NCI-H187 (cell line): ENCODE measurements around the gene SLIT1.

Source experiments
- DNase-seq, 2 experiments: peaks; one replicate each; lab custom pipeline; 2025; lab: John Stamatoyannopoulos, UW

The SLIT1 gene

GRCh38 chr10:97171001-97171400 lies 14.8 kb downstream of the SLIT1 start:
- DNase-seq, result no peak

- peak in 1 of 2 experiments; percentile 8 for DNase-seq
Measured at GRCh38 chr10:97169911-97170693, 15.7 kb downstream of the SLIT1 start.

DNA sequence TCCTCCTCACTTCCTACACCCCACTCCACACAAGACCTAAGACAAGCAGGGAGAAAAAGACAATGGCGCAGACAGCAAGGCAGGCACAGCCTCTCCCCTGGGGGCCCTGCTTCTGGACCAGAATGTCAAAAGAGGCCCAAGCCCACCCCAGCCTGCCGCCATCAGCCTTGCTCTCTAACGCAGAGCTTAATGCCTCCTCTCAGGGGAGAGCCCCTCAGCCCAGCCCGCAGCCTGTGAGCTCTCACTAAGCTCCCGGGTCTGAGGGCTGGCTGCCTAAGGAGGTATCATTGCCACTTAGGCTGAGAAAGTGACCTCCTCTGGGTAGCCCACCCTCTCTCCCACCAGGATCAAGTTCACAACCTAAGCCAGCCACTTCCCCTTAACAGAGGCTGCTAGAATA lies 16.7 kb downstream of the SLIT1 start:
- no peak for DNase-seq

DNA sequence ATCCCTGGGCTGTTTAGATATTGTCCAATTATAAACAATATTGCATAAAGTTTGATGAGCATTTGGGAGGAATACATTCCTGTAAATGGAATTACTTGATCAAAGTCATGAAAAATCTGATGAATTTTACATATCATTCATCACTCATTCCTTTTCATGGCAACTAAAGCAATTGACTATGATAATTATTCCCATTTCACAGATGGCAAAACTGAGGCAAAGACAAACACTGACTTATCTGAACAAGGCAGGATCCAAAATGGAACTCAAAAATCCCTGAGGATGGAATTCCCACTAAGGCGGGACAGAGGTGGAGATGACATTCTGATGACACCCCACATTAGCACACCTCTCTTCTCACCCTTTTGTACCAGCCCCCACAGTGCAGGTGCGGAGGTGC lies 17.1 kb downstream of the SLIT1 start:
- no peak for DNase-seq

- no peak for DNase-seq
Measured at GRCh38 chr10:97165499-97165898, 20.3 kb downstream of the SLIT1 start.

- no peak for DNase-seq
Measured at GRCh38 chr10:97163781-97164501, 21.8 kb downstream of the SLIT1 start.

DNA sequence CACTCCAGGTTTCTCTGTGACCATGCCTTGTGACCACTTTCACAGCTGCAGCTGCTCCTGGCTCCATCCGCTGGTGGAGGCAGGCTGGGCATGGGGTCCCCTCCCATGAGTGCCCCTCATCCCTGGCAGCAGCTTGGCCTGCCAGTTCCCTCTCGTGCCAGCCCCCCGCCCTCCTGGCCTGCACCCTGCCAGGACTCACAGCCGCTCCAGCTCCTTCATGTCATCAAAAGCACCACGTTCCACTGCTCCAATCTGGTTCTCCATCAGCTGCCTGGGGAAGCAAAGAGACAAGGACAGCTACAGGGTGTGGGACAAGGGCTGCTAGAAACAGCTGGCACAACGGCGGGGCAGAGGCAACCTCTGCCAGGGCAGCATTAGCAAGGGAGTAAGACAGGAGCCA lies 22.6 kb downstream of the SLIT1 start:
- DNase-seq, result no peak

DNA sequence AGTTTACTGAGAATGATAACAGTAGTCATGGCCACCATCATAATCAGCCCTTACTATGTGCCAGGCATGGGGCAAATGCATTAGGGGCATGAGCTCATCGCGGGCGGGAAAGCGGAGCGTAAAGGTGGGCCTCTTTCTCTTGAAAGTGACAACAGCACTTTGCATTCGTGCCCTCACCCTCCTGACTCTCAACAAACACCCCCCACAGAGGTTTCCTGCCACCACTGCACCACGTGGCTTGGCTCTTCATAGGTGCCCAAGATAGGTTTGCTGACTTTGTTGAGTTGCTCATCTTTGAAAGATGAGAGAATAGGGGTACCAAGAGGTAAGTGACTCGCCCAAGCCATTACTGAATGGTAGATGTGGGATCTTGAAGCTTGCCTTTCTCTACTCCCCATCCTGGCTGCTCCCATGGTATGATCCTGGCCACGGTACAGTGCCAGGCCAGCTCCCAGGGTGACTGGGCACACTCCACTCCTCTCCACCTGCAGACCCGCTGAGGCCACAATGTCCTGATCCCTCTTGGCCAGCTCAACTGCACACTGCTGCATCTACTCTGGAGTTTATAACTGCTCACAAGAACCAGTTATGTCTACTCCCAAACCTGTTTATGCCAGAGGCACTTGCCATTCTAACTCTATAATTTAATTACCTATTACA lies 26.0 kb downstream of the SLIT1 start:
- no peak for DNase-seq

GRCh38 chr10:97157578-97158095 lies 28.1 kb downstream of the SLIT1 start:
- no peak for DNase-seq

GRCh38 chr10:97154781-97155180 lies 31.0 kb downstream of the SLIT1 start:
- DNase-seq, result no peak

GRCh38 chr10:97154162-97154561 lies 31.6 kb downstream of the SLIT1 start:
- no peak for DNase-seq

- no peak for DNase-seq
Measured at GRCh38 chr10:97153270-97153850, 32.4 kb downstream of the SLIT1 start.

DNA sequence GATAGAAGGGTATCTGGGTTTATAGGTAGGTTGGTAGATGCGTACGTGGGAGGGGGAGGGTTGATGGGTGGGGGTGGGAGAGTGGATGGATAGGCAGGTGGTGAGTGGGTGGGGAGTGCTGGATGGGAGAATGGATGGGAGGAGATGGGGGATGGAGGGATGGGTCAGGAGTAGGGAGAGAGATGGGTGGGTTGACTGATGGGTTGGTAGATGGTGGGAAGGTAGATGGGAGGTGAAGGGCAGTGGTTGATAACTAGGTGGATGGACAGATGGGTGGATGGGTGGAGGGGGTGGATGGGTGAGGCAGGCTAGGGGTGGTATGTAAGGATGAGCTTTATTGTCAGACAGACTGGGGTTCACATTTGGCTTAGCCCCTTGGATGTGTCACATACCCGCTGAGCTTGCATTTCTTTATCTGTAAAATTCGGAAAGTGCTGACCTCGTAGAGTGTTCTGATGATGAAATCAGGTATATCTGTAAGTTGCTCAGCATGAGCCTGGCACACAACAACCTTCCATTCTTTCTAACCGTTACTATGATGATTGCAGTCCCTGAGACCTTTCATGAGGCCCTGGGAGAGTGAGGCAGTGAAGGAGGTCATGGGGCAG lies 34.3 kb downstream of the SLIT1 start:
- DNase-seq, result no peak

GRCh38 chr10:97150616-97151015 lies 35.1 kb downstream of the SLIT1 start:
- DNase-seq, result no peak

DNA sequence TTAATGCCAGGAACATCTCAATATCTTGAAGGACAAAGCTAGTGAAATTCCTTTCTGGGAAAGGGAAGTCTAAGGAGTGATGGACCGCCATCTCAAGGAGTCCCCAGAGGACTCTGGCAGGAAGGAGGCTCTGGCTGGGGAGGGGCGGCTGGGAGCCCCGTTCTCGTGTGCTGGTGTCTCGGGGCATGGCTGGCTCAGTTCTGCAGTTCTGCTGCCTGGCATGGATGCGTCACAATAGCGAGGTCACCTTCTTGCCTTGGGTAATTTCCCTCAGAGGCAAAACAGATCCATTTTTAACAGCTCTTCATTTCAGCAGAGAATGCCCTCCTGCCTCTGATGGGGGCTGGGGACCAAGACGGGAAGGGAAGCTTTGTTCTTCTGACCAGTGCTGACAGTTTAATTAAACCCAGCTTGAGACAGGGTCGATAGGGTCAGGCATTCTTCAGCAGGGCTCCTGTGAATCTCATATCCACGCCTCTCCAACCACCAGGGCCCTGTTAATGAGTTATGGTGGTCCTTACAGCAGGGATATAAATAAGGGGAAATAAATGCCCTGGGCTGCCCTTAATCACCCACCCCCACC lies 35.7 kb downstream of the SLIT1 start:
- DNase-seq, result no peak

- peak in 1 of 2 experiments; percentile 36 for DNase-seq
Measured at GRCh38 chr10:97149079-97149531, 36.7 kb downstream of the SLIT1 start.

DNA sequence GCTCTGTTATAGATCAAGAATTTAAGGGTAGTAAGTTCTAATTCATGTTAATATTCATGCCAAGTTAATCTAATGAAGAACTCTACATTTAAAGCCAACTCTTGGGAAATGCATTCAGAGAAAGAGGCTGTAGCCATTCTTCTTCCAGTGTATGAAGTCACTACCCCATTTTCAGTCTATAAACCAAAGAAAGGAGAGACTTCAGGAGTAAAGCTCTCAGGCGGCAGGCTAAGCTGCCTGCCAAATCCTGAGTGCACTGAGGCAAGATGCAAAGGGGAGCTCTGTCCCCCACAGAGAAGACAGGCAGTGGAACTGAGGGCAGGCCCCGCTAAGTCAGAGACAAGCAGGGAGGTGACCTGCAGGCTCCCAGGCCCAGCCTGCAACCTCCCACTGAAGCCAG lies 41.5 kb downstream of the SLIT1 start:
- no peak for DNase-seq

DNA sequence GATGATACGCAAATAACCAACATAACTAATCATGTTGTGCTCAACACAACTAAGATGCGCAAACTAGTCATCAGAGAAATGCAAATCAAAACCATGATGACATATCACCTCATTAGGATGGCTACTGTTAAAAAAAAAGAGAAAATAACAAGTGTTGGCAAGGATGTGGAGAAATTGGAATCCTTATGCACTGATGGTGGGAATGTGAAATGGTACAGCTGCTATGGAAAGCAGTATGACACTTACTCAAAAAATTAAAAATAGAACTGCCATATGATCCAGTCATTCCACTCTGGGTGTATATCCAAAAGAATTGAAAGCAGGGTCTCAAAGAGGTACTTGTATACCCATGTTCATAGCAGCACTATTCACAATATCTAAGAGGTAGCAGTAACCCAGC lies 42.9 kb downstream of the SLIT1 start:
- no peak for DNase-seq

GRCh38 chr10:97140902-97141745 lies 44.6 kb downstream of the SLIT1 start:
- no peak for DNase-seq

DNA sequence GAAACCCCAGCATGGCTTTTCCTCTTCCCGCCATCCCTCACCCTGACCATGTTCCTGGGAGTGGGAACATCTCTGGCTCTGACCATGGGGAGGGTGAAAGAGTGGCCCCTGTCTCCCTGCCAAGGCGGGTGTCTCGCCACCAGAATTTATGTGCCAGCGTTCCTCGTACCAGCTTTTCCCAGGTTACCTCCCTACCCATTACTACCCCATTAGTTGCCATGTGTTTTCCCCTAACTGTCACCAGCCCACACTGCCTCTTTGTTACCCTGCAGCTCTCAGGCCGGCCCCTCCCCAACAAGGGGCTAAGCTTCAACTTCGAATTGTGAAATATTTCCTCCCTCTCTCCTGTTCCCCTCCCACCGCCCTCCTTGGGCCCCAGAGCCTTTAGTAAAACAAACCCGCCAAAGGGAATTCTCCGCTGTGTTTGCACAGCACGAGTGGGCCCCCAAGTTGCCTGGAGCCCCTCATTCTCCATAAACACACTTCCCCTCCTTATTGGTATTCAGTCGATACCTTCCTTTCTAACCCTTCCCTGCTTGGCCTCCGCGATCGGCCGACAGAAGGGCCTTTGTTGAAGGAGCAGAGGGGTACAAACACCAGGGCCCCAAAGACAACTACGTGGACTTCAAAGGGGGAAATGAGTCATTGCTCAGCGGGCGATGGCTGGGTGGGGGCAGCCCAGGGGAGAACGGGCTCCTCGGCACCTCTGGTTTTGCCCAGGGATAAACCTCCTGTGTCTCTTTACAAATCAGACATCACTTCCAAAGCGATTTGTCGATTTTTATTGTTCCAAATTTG lies 45.5 kb downstream of the SLIT1 start:
- DNase-seq, result no peak
